ENCODE measurements around the gene RND2. TPM values are rescaled to one million over a fixed set of nuclear protein-coding genes. Genes with fewer than 3 reads are reported as not detected.

RND2 gene
- total and polyA plus RNA-seq, 4 donors, result 0.25 to 1.3 (median 0.43) TPM

DNA sequence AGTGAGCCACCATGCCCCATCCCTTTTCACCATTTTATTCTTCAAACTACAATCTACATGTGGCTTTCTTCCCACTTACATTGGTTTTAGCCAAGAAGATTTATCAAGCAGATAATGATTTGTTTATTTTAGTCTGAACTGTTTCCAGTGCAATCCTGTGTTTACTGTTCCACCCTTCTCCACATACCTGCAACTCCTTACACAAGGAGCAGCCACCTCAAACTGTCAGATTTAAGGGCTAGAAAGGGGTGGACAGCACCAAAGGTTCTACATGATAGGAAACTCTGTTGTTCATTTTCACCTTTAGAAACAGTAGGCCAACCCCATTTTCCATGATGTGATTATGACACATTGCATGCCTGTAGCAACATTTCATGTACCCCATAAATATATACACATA is 42.8 kb upstream of the RND2 start:
- H3K4me1 ChIP-seq (ENCODE audit: control insufficient read depth in 5 of 5, insufficient read depth in 5 of 5, low read length in 5 of 5), result peaks cover 0 to 23% (median 10%) of the 10 kb centered on the region in 5 donors
- H3K36me3 ChIP-seq (ENCODE audit: control insufficient read depth in 4 of 4, insufficient read depth in 4 of 4, low read length in 4 of 4), result peaks cover 4 to 11% (median 7%) of the 10 kb centered on the region in 4 donors
- DNase-seq (no peak), ATAC-seq (ENCODE audit: insufficient read depth, low FRiP score) (no peak)
- no peak overlapping the region for H3K9ac ChIP-seq (ENCODE audit: insufficient read depth in 1 of 2, low read length in 2 of 2)
- no peak overlapping the region for H3K4me3 ChIP-seq
- H3K9me3 ChIP-seq (ENCODE audit: control insufficient read depth in 4 of 4, insufficient read depth in 3 of 4, low read length in 3 of 4), result no peaks in the 10 kb centered on the region
- no peaks in the 10 kb centered on the region for H3K27me3 ChIP-seq (ENCODE audit: control insufficient read depth in 3 of 3, insufficient read depth in 3 of 3, low read length in 2 of 3)
- no peak overlapping the region for H3K27ac ChIP-seq (ENCODE audit: low read depth in 1 of 2, low read length in 1 of 2)
- TF ChIP-seq, protein P1, sequence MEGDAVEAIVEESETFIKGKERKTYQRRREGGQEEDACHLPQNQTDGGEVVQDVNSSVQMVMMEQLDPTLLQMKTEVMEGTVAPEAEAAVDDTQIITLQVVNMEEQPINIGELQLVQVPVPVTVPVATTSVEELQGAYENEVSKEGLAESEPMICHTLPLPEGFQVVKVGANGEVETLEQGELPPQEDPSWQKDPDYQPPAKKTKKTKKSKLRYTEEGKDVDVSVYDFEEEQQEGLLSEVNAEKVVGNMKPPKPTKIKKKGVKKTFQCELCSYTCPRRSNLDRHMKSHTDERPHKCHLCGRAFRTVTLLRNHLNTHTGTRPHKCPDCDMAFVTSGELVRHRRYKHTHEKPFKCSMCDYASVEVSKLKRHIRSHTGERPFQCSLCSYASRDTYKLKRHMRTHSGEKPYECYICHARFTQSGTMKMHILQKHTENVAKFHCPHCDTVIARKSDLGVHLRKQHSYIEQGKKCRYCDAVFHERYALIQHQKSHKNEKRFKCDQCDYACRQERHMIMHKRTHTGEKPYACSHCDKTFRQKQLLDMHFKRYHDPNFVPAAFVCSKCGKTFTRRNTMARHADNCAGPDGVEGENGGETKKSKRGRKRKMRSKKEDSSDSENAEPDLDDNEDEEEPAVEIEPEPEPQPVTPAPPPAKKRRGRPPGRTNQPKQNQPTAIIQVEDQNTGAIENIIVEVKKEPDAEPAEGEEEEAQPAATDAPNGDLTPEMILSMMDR (IDR thresholded peaks at IDR 0.05; ENCODE audit: control extremely low read depth, extremely low read depth), result no peak

DNA sequence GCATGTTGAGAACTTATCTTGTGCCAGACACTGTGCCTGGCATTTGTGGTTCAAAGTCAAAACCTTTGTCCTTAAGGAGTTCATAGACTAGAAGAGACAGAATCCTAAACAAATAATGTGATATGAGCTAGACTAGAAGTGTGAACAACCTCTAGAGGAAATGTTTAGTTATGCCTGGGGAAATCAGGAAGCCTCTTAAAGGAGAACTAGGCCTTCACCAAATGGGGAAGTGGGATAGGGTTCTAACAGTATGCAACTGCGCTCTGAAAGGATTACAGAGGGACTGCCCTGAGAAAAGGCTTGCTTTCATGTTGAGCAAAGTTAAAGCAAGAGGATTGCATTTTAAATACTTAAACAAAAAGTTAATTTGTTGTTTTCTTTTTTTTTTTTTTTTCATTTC is 39.8 kb upstream of the RND2 start:
- H3K4me1 ChIP-seq (ENCODE audit: control insufficient read depth in 5 of 5, insufficient read depth in 5 of 5, low read length in 5 of 5), result peaks cover 0 to 14% (median 10%) of the 10 kb centered on the region in 5 donors
- TF ChIP-seq, protein P1 (IDR thresholded peaks at IDR 0.05; ENCODE audit: control extremely low read depth, extremely low read depth), result no peak

DNA sequence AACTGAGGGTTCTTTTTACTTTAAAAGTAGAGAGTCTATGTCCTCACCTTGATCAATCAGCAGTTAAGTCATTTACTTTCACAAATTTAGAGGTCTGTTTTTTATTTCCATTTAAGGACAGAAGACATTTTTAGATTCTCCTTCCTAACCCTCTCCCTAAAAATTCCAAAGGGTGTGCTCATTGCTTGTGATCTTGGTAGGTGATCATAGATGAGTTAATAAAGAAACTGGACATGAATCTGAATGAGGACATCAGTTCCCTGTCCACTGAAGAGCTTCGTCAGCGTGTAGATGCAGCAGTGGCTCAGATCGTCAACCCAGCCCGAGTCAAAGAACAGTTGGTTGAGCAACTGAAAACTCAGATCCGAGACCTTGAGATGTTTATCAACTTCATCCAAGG is 35.9 kb upstream of the RND2 start:
- Histone ChIP-seq H3K4me1 (ENCODE audit: control insufficient read depth in 5 of 5, insufficient read depth in 5 of 5, low read length in 5 of 5) (peaks cover 0 to 4% (median 0%) of the 10 kb centered on the region in 5 donors), H3K9ac (ENCODE audit: insufficient read depth in 1 of 2, low read length in 2 of 2) (no peak overlapping the region), H3K27me3 (ENCODE audit: control insufficient read depth in 3 of 3, insufficient read depth in 3 of 3, low read length in 2 of 3) (no peaks in the 10 kb centered on the region), H3K9me3 (ENCODE audit: control insufficient read depth in 4 of 4, insufficient read depth in 3 of 4, low read length in 3 of 4) (no peaks in the 10 kb centered on the region), H3K27ac (ENCODE audit: low read depth in 1 of 2, low read length in 1 of 2) (no peak overlapping the region), H3K36me3 (ENCODE audit: control insufficient read depth in 4 of 4, insufficient read depth in 4 of 4, low read length in 4 of 4) (peaks cover 22 to 38% (median 30%) of the 10 kb centered on the region in 4 donors), H3K4me3 (no peak overlapping the region)
- WGBS, 2 donors, result 95% methylated on average over 5 of the region's 5 CpGs
- ATAC-seq (ENCODE audit: insufficient read depth, low FRiP score), result no peak
- no peak for DNase-seq
- TF ChIP-seq, protein P1 (IDR thresholded peaks at IDR 0.05; ENCODE audit: control extremely low read depth, extremely low read depth), result no peak

More for the DNA sequence above, 39.8 kb upstream of the RND2 start:
- Histone ChIP-seq H3K36me3 (ENCODE audit: control insufficient read depth in 4 of 4, insufficient read depth in 4 of 4, low read length in 4 of 4) (peaks cover 9 to 29% (median 19%) of the 10 kb centered on the region in 4 donors), H3K9me3 (ENCODE audit: control insufficient read depth in 4 of 4, insufficient read depth in 3 of 4, low read length in 3 of 4) (no peaks in the 10 kb centered on the region), H3K27ac (ENCODE audit: low read depth in 1 of 2, low read length in 1 of 2) (no peak overlapping the region), H3K27me3 (ENCODE audit: control insufficient read depth in 3 of 3, insufficient read depth in 3 of 3, low read length in 2 of 3) (no peaks in the 10 kb centered on the region), H3K4me3 (no peak overlapping the region), H3K9ac (ENCODE audit: insufficient read depth in 1 of 2, low read length in 2 of 2) (no peak overlapping the region)
- ATAC-seq (ENCODE audit: insufficient read depth, low FRiP score), result no peak
- no peak for DNase-seq
- 0 to 44% methylated on average over 1 of the region's 1 CpG for WGBS, 2 donors

Measured in lung (tissue), 12 donors.